IMR-90 (cell line): Measurements from ENCODE around the gene CARS2. TPM values are rescaled to one million over a fixed set of nuclear protein-coding genes. Genes with fewer than 3 reads are reported as not detected.
A peak's percentile ranks its signal among the peaks of the same experiment; 100 is the strongest.

ENCODE experiments used
- ATAC-seq: fragments of 200-7000 bp; cut with Tn5 transposase; 2 replicates; pipeline ENCODE4 v1.9.1; 2020; ENCODE audit warnings: low read depth, mild to moderate bottlenecking, moderate library complexity
- BruUV-seq: library from RNA; stranded (reverse); fragments of 400-500 nt; replicated peaks from 2 replicates; lab custom pipeline; 2021; lab: Mats Ljungman, UMichigan
- CTCF ChIA-PET: fragments of 300-600 bp; formaldehyde crosslinking; extraction: SDS; loops from one replicate; lab custom pipeline; 2021; ENCODE audit warnings: antibody characterized with exemption; lab: Yijun Ruan, JAX
- POLR2A ChIA-PET: fragments of 300-600 bp; sonication (Branson Sonifier 250); formaldehyde crosslinking; loops from one replicate; lab custom pipeline; 2022; ENCODE audit warnings: antibody characterized with exemption; ENCODE audit not compliant: unreplicated experiment; lab: Charles Lee
- DNase-seq: peaks from one replicate; pipeline ENCODE4 v3.0.0; 2013
- H2AFZ ChIP-seq: replicated peaks from 2 replicates; pipeline ENCODE3; 2013; ENCODE audit warnings: low read length, mild to moderate bottlenecking; ENCODE audit not compliant: poor library complexity
- H2AK5ac ChIP-seq: 2 replicates; pipeline ENCODE4 v1.6.1; 2013; ENCODE audit warnings: low read depth, low read length, inconsistent platforms
- H2AK9ac ChIP-seq: replicated peaks from 2 replicates; pipeline ENCODE3; 2013; ENCODE audit warnings: mild to moderate bottlenecking, low read depth, low read length, moderate library complexity; ENCODE audit not compliant: poor library complexity
- H2BK120ac ChIP-seq: 2 replicates; pipeline ENCODE4 v1.6.1; 2013; ENCODE audit warnings: low read depth, low read length, inconsistent platforms
- H2BK15ac ChIP-seq: 3 replicates; pipeline ENCODE4 v1.6.1; 2013; ENCODE audit warnings: low read depth, low read length, inconsistent platforms
- H2BK20ac ChIP-seq: 2 replicates; pipeline ENCODE4 v1.6.1; 2013; ENCODE audit warnings: low read depth, mild to moderate bottlenecking, inconsistent platforms, low read length, moderate library complexity
- H2BK5ac ChIP-seq: 2 replicates; pipeline ENCODE4 v1.6.1; 2013; ENCODE audit warnings: mild to moderate bottlenecking, low read depth, low read length, inconsistent platforms; ENCODE audit not compliant: poor library complexity, severe bottlenecking
- H3K14ac ChIP-seq: replicated peaks from 2 replicates; pipeline ENCODE4 v1.6.1; 2013; ENCODE audit warnings: low read depth, low read length, inconsistent platforms
- H3K18ac ChIP-seq: 2 replicates; pipeline ENCODE4 v1.6.1; 2013; ENCODE audit warnings: low read depth, low read length, control low read depth
- H3K23ac ChIP-seq: 2 replicates; pipeline ENCODE4 v1.6.1; 2013; ENCODE audit warnings: low read depth, low read length, inconsistent platforms
- H3K27ac ChIP-seq: 2 replicates; pipeline ENCODE4 v1.5.1; 2013; ENCODE audit warnings: mild to moderate bottlenecking, control low read depth, low read length; ENCODE audit not compliant: insufficient read depth
- H3K27me3 ChIP-seq: 2 replicates; pipeline ENCODE4 v1.6.1; 2013; ENCODE audit warnings: low read length; ENCODE audit not compliant: control insufficient read depth, insufficient read depth
- H3K36me3 ChIP-seq: 2 replicates; pipeline ENCODE4 v1.6.1; 2013; ENCODE audit warnings: low read length, mixed read lengths; ENCODE audit not compliant: control insufficient read depth, insufficient read depth
- H3K4ac ChIP-seq: 2 replicates; pipeline ENCODE4 v1.6.1; 2013; ENCODE audit warnings: low read depth, low read length, inconsistent platforms
- H3K4me1 ChIP-seq: 2 replicates; pipeline ENCODE4 v1.6.1; 2013; ENCODE audit warnings: low read length, mixed read lengths; ENCODE audit not compliant: control insufficient read depth, insufficient read depth
- H3K4me2 ChIP-seq: 2 replicates; pipeline ENCODE4 v1.6.1; 2013; ENCODE audit warnings: low read depth, mild to moderate bottlenecking, control low read depth, low read length, moderate library complexity
- H3K4me3 ChIP-seq: 2 replicates; pipeline ENCODE4 v1.5.1; 2013; ENCODE audit warnings: low read depth, mild to moderate bottlenecking, control low read depth, low read length, moderate library complexity; ENCODE audit not compliant: insufficient read depth
- H3K56ac ChIP-seq: 2 replicates; pipeline ENCODE4 v1.6.1; 2013; ENCODE audit warnings: low read length, inconsistent platforms; ENCODE audit not compliant: insufficient read depth; ENCODE audit errors: extremely low read depth
- H3K79me1 ChIP-seq, 2 experiments: 2 replicates each; pipeline ENCODE4 v1.6.1; 2013; ENCODE audit warnings: low read length in 2 of 2, inconsistent platforms in 1 of 2, low read depth in 1 of 2
- H3K9ac ChIP-seq: 2 replicates; pipeline ENCODE4 v1.6.1; 2013; ENCODE audit warnings: low read depth, low read length, control low read depth
- H3K9me1 ChIP-seq: 2 replicates; pipeline ENCODE4 v1.6.1; 2013; ENCODE audit warnings: low read length, inconsistent platforms; ENCODE audit not compliant: insufficient read depth
- H3K9me3 ChIP-seq: 2 replicates; pipeline ENCODE4 v1.6.1; 2013; ENCODE audit warnings: low read length; ENCODE audit not compliant: control insufficient read depth, insufficient read depth
- H4K20me1 ChIP-seq: 2 replicates; pipeline ENCODE4 v1.6.1; 2013; ENCODE audit warnings: low read length, inconsistent platforms; ENCODE audit not compliant: insufficient read depth
- H4K5ac ChIP-seq: 2 replicates; pipeline ENCODE4 v1.6.1; 2013; ENCODE audit warnings: mild to moderate bottlenecking, low read depth, low read length, control low read depth
- H4K8ac ChIP-seq, 2 experiments: 2 replicates each; pipeline ENCODE4 v1.6.1; 2013; ENCODE audit warnings: low read depth in 2 of 2, low read length in 2 of 2, control low read depth in 1 of 2, inconsistent platforms in 1 of 2
- H4K91ac ChIP-seq: 2 replicates; pipeline ENCODE4 v1.6.1; 2013; ENCODE audit warnings: low read depth, low read length, inconsistent platforms; ENCODE audit not compliant: insufficient read depth
- BHLHE40 ChIP-seq: fragments of 150-350 bp; IDR thresholded peaks from 2 replicates; pipeline ENCODE4 v1.6.1; 2016; ENCODE audit warnings: mild to moderate bottlenecking, low read depth, low read length
- CEBPB ChIP-seq: IDR thresholded peaks from 2 replicates; pipeline ENCODE4 v1.6.1; 2012; ENCODE audit warnings: low read depth, low read length, improper control_type of control experiment
- CHD1 ChIP-seq: IDR thresholded peaks from 2 replicates; pipeline ENCODE4 v1.6.1; 2012; ENCODE audit warnings: low read depth, low read length, improper control_type of control experiment
- FOS ChIP-seq: fragments of 150-350 bp; IDR thresholded peaks from 2 replicates; pipeline ENCODE4 v1.6.1; 2016; ENCODE audit warnings: low read depth, low read length
- MAFK ChIP-seq: IDR thresholded peaks from 2 replicates; pipeline ENCODE4 v1.6.1; 2012; ENCODE audit warnings: low read depth, low read length, improper control_type of control experiment
- MAZ ChIP-seq: IDR thresholded peaks from 2 replicates; pipeline ENCODE4 v1.6.1; 2012; ENCODE audit warnings: low read depth, mild to moderate bottlenecking, low read length, improper control_type of control experiment, moderate library complexity, borderline replicate concordance
- MXI1 ChIP-seq: IDR thresholded peaks from 2 replicates; pipeline ENCODE4 v1.6.1; 2012; ENCODE audit warnings: low read depth, mild to moderate bottlenecking, low read length, moderate library complexity, borderline replicate concordance
- NFE2L2 ChIP-seq: fragments of 150-350 bp; IDR thresholded peaks from 2 replicates; pipeline ENCODE4 v1.6.1; 2016; ENCODE audit warnings: low read depth, mild to moderate bottlenecking, low read length
- POLR2A ChIP-seq: IDR thresholded peaks from 2 replicates; pipeline ENCODE4 v1.6.1; 2012; ENCODE audit warnings: mild to moderate bottlenecking, low read depth, low read length
- RAD21 ChIP-seq: IDR thresholded peaks from 2 replicates; pipeline ENCODE4 v1.6.1; 2012; ENCODE audit warnings: low read length, improper control_type of control experiment
- RCOR1 ChIP-seq: IDR thresholded peaks from 2 replicates; pipeline ENCODE4 v1.6.1; 2012; ENCODE audit warnings: mild to moderate bottlenecking, low read length, improper control_type of control experiment; ENCODE audit not compliant: insufficient replicate concordance
- RFX5 ChIP-seq: IDR thresholded peaks from 2 replicates; pipeline ENCODE4 v1.8.0; 2012; ENCODE audit warnings: low read depth, mild to moderate bottlenecking, low read length, moderate library complexity
- SMC3 ChIP-seq: fragments of 150-350 bp; IDR thresholded peaks from 2 replicates; pipeline ENCODE4 v1.6.1; 2016; ENCODE audit warnings: low read depth, mild to moderate bottlenecking, antibody characterized with exemption, low read length, moderate library complexity
- USF2 ChIP-seq: fragments of 150-350 bp; IDR thresholded peaks from 2 replicates; pipeline ENCODE4 v1.6.1; 2017; ENCODE audit warnings: mild to moderate bottlenecking, antibody characterized with exemption, low read length, low read depth
- WGBS, 2 experiments: methylation state at CpG; one replicate each; pipeline versions ENCODE4 v1.1.5 to v1.1.7; 2013; ENCODE audit warnings: missing lambda C conversion rate in 2 of 2; ENCODE audit not compliant: insufficient read length in 1 of 2; ENCODE audit errors: extremely low coverage in 2 of 2; 5-methylcytosine and 5-hydroxymethylcytosine counted together
- dilution Hi-C: fragments of 300-500 bp; cut with HindIII; formaldehyde crosslinking; loops from one replicate; pipeline ENCODE4 v1.14.3; 2018; ENCODE audit warnings: low sequenced_read_pairs; ENCODE audit not compliant: unreplicated experiment
- in situ Hi-C: fragments of 300-500 bp; cut with MboI; formaldehyde crosslinking; loops from 3 replicates; pipeline ENCODE4 v1.14.3; 2019; ENCODE audit warnings: low sequenced_read_pairs, inconsistent platforms, mixed read lengths
- intact Hi-C: fragments of 100-400 bp; cut with micrococcal nuclease; formaldehyde crosslinking; loops from 2 replicates; pipeline ENCODE4 v1.10.0; 2022
- polyA plus RNA-seq, 3 experiments: library from polyadenylated mRNA; depleted of rRNA; stranded (reverse); fragments of >200 nt; gene quantifications; 2 replicates each; pipeline ENCODE4 v1.2.3, GENCODE V29; 2012; ENCODE audit warnings: low replicate concordance in 1 of 3
- total RNA-seq: library from RNA; depleted of rRNA; stranded (reverse); fragments of >200 nt; gene quantifications from 2 replicates; pipeline ENCODE4 v1.2.3, GENCODE V29; 2012
- TF ChIP-seq, protein P1 (sequence below): fragments of 150-350 bp; IDR thresholded peaks from 2 replicates; pipeline ENCODE4 v1.6.1; 2016; ENCODE audit warnings: low read depth, mild to moderate bottlenecking, low read length, moderate library complexity, borderline replicate concordance
- TF ChIP-seq, protein P2 (sequence below): conservative IDR thresholded peaks from 2 replicates; pipeline ENCODE4 v1.5.1; 2012; ENCODE audit warnings: mild to moderate bottlenecking, low read depth, low read length, improper control_type of control experiment

CARS2 gene
- total and polyA plus RNA-seq, 2 of the 4 experiments (the other 2 are of a cell fraction): 76.2 to 76.4 TPM

GRCh38 chr13:110647365-110647737 lies 58.6 kb downstream of the CARS2 start:
- no peak overlapping the region for H3K14ac ChIP-seq
- H4K8ac ChIP-seq: no peak overlapping the region
- peaks cover 2% of the 10 kb centered on the region; the same call in 1 of the 2 replicates for H3K9me1 ChIP-seq
- H3K4me1 ChIP-seq: peaks cover 8% of the 10 kb centered on the region; the same call in 1 of the 2 replicates
- H2AK9ac ChIP-seq: peak overlapping the region; percentile 57
- peaks cover 5% of the 10 kb centered on the region; the same call in 1 of the 2 replicates for H4K20me1 ChIP-seq
- dilution Hi-C loops (no loop called here), intact Hi-C loops (no loop called here), in situ Hi-C loops (no loop called here)
- no peak for ATAC-seq
- no peak overlapping the region for H2BK5ac ChIP-seq
- no peak overlapping the region for H4K91ac ChIP-seq
- no peak overlapping the region for H2AFZ ChIP-seq
- no peak overlapping the region for H3K27ac ChIP-seq
- BruUV-seq: no TSS peak
- no peak overlapping the region for H3K9ac ChIP-seq
- H2AK5ac ChIP-seq: no peak overlapping the region
- peaks cover 42% of the 10 kb centered on the region for H3K36me3 ChIP-seq
- H3K27me3 ChIP-seq: no peaks in the 10 kb centered on the region
- ChIA-PET CTCF (no interaction called here), POLR2A (no interaction called here)
- no peak overlapping the region for H3K56ac ChIP-seq
- no peak overlapping the region for H4K5ac ChIP-seq
- H2BK120ac ChIP-seq: no peak overlapping the region
- no peaks in the 10 kb centered on the region for H3K9me3 ChIP-seq
- H2BK15ac ChIP-seq: no peak overlapping the region
- no peak overlapping the region for H3K4me3 ChIP-seq
- no peak overlapping the region for H3K4me2 ChIP-seq
- no peak overlapping the region for H2BK20ac ChIP-seq
- H3K18ac ChIP-seq: no peak overlapping the region
- 100% methylated on average over 3 of the region's 10 CpGs; no CpG with 5 or more reads in 1 of the 2 experiments for WGBS, 2 experiments
- DNase-seq: no peak
- TF ChIP-seq NFE2L2: no peak
- no peak for TF ChIP-seq POLR2A
- TF ChIP-seq, protein P1, sequence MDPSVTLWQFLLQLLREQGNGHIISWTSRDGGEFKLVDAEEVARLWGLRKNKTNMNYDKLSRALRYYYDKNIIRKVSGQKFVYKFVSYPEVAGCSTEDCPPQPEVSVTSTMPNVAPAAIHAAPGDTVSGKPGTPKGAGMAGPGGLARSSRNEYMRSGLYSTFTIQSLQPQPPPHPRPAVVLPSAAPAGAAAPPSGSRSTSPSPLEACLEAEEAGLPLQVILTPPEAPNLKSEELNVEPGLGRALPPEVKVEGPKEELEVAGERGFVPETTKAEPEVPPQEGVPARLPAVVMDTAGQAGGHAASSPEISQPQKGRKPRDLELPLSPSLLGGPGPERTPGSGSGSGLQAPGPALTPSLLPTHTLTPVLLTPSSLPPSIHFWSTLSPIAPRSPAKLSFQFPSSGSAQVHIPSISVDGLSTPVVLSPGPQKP: no peak
- TF ChIP-seq CEBPB: no peak
- TF ChIP-seq RFX5: no peak
- no peak for TF ChIP-seq RAD21
- no peak for TF ChIP-seq MAFK
- no peak for TF ChIP-seq MAZ
- TF ChIP-seq CHD1: no peak
- no peak for TF ChIP-seq SMC3
- TF ChIP-seq FOS: no peak
- TF ChIP-seq, protein P2, sequence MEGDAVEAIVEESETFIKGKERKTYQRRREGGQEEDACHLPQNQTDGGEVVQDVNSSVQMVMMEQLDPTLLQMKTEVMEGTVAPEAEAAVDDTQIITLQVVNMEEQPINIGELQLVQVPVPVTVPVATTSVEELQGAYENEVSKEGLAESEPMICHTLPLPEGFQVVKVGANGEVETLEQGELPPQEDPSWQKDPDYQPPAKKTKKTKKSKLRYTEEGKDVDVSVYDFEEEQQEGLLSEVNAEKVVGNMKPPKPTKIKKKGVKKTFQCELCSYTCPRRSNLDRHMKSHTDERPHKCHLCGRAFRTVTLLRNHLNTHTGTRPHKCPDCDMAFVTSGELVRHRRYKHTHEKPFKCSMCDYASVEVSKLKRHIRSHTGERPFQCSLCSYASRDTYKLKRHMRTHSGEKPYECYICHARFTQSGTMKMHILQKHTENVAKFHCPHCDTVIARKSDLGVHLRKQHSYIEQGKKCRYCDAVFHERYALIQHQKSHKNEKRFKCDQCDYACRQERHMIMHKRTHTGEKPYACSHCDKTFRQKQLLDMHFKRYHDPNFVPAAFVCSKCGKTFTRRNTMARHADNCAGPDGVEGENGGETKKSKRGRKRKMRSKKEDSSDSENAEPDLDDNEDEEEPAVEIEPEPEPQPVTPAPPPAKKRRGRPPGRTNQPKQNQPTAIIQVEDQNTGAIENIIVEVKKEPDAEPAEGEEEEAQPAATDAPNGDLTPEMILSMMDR: no peak
- TF ChIP-seq BHLHE40: no peak
- no peak for TF ChIP-seq MXI1
- no peak for TF ChIP-seq USF2
- no peak for TF ChIP-seq RCOR1
- H3K79me1 ChIP-seq: peaks cover 4 to 16% of the 10 kb centered on the region in 2 experiments; a peak in 3 of 4 replicates
- no peak overlapping the region for H3K4ac ChIP-seq
- no peak overlapping the region for H3K23ac ChIP-seq
